HG03064 (cell line): ENCODE data around the gene KCNQ1OT1.

Experiments used
- ATAC-seq: cut with Tn5 transposase; IDR thresholded peaks from one replicate; pipeline ENCODE4 v1.9.1; 2021; ENCODE audit warnings: low read depth; ENCODE audit not compliant: unreplicated experiment

Gene KCNQ1OT1

GRCh38 chr11:2562890-2563212, 136.9 kb downstream of the KCNQ1OT1 start:
- ATAC-seq: no peak

GRCh38 chr11:2561696-2562581, 137.9 kb downstream of the KCNQ1OT1 start:
- ATAC-seq: no peak

- ATAC-seq: no peak
These were observed 140.1 kb downstream of the KCNQ1OT1 start for GRCh38 chr11:2559527-2560311.

DNA sequence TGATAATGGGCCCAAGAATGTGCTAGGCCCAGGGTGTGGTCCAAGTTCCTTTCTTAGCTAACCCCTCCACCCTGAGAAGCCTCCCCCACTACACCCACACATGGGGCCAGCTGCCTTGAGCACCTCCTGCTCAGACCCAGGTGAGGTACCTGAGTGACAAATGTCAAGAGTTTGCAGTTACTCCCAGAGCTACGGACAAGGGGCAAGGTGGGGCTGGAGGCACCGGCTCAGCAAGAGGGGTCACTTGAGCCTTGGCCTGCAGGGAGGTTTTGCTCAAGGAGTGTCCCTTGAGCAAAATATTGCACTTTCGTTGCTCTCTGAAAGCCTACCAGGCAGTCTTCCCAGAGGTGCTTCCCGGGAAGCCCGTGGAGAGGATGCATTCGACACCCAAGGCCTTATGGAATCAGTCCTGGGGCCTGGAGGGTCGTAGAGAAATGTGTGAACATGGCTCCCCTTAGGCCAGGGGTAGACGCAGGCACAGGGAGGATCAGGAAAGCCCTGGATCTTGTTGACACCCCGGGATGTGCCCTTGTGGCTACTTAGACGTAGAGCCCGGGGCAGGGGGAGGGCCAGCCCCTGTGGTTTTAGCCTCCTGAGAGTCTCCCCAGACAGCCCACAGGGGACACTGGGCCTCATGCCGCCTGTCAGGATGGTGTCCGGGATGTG, 140.8 kb downstream of the KCNQ1OT1 start:
- no peak for ATAC-seq

DNA sequence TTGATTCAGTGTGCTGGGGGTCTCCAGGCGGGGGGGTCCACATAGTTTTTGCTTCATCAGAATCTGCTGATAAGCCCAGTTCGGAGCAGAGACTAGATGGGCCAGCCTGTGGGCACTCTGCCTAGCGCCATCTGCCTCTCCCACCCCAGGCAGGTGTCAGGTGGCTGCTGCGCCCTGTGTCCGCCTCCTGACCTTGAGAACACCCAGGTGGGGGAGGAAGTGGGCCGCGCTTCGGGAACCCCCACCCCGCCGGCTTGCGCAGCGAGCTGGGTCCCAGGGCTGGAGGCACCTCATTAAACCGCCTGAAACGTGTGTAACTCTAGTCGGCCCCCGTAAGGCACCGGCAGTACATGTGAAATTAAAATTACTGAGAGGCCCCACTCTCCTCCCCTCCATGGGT, 141.4 kb downstream of the KCNQ1OT1 start:
- no peak for ATAC-seq
